HCT116 (cell line): Measurements from ENCODE around the gene PKMYT1.

Experiments used
- CEBPB ChIP-seq: IDR thresholded peaks from 2 replicates; pipeline ENCODE4 v1.6.1; 2012; ENCODE audit warnings: low read depth
- POLR2A ChIP-seq: IDR thresholded peaks from 2 replicates; pipeline ENCODE4 v1.7.0; 2011; ENCODE audit warnings: borderline replicate concordance; ENCODE audit not compliant: insufficient read depth, insufficient read length; ENCODE audit errors: extremely low read depth
- POLR2AphosphoS5 ChIP-seq: IDR thresholded peaks from 2 replicates; pipeline ENCODE4 v1.6.1; 2011; ENCODE audit warnings: mild to moderate bottlenecking, low read depth, low read length, moderate library complexity
- TF ChIP-seq, protein P1 (sequence below), 3 experiments: fragments of 200-600 bp in 1 of 3; sonication (generic) in 1 of 3; IDR thresholded peaks in 2 of 3; conservative IDR thresholded peaks in 1 of 3; 2 replicates each; pipeline ENCODE4 v1.5.1; 2012 to 2017; ENCODE audit warnings: low read depth in 2 of 3, low read length in 2 of 3, antibody characterized with exemption in 1 of 3, borderline replicate concordance in 1 of 3, control low read depth in 1 of 3, mild to moderate bottlenecking in 1 of 3, mixed read lengths in 1 of 3, mixed run types in 1 of 3, moderate library complexity in 1 of 3; ENCODE audit not compliant: insufficient read depth in 1 of 3
- TF ChIP-seq, protein P2 (sequence below): IDR thresholded peaks from 2 replicates; pipeline ENCODE4 v1.6.1; 2012; ENCODE audit warnings: low read depth

DNA sequence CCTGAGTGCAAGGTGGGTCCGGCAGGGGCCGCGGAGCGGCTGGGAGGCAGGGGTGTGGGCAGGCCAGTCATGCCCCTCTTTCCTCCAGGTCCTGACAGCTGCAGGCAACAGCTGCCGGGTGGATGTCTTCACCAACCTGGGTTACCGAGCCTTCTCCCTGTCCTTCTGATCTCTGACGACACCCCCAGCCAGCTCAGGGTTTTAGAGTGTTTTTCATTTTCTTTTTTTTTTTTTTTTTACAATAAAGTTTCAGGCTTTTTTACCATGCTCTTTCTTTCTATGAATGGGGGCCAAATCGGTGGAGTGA lies 47.2 kb upstream of the PKMYT1 start:
- TF ChIP-seq POLR2AphosphoS5: no peak
- TF ChIP-seq, protein P1, sequence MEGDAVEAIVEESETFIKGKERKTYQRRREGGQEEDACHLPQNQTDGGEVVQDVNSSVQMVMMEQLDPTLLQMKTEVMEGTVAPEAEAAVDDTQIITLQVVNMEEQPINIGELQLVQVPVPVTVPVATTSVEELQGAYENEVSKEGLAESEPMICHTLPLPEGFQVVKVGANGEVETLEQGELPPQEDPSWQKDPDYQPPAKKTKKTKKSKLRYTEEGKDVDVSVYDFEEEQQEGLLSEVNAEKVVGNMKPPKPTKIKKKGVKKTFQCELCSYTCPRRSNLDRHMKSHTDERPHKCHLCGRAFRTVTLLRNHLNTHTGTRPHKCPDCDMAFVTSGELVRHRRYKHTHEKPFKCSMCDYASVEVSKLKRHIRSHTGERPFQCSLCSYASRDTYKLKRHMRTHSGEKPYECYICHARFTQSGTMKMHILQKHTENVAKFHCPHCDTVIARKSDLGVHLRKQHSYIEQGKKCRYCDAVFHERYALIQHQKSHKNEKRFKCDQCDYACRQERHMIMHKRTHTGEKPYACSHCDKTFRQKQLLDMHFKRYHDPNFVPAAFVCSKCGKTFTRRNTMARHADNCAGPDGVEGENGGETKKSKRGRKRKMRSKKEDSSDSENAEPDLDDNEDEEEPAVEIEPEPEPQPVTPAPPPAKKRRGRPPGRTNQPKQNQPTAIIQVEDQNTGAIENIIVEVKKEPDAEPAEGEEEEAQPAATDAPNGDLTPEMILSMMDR (IDR thresholded peaks at IDR 0.05 in 2 of 3, conservative IDR thresholded peaks at IDR 0.05 in 1 of 3; ENCODE audit: borderline replicate concordance in 1 of 3, insufficient read depth in 1 of 3, low read depth in 2 of 3, low read length in 2 of 3): no peak
- no peak for TF ChIP-seq CEBPB
- TF ChIP-seq, protein P2, sequence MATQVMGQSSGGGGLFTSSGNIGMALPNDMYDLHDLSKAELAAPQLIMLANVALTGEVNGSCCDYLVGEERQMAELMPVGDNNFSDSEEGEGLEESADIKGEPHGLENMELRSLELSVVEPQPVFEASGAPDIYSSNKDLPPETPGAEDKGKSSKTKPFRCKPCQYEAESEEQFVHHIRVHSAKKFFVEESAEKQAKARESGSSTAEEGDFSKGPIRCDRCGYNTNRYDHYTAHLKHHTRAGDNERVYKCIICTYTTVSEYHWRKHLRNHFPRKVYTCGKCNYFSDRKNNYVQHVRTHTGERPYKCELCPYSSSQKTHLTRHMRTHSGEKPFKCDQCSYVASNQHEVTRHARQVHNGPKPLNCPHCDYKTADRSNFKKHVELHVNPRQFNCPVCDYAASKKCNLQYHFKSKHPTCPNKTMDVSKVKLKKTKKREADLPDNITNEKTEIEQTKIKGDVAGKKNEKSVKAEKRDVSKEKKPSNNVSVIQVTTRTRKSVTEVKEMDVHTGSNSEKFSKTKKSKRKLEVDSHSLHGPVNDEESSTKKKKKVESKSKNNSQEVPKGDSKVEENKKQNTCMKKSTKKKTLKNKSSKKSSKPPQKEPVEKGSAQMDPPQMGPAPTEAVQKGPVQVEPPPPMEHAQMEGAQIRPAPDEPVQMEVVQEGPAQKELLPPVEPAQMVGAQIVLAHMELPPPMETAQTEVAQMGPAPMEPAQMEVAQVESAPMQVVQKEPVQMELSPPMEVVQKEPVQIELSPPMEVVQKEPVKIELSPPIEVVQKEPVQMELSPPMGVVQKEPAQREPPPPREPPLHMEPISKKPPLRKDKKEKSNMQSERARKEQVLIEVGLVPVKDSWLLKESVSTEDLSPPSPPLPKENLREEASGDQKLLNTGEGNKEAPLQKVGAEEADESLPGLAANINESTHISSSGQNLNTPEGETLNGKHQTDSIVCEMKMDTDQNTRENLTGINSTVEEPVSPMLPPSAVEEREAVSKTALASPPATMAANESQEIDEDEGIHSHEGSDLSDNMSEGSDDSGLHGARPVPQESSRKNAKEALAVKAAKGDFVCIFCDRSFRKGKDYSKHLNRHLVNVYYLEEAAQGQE: no peak
- no peak for TF ChIP-seq POLR2A
